Fibroblast of skin of left biceps (primary cell): ENCODE data around the gene POLA2.
"Not testable (repeated sequence)": the region's sequence is repeated elsewhere in the genome, so short reads cannot be mapped to it uniquely, and the experiment has no call there.

ENCODE experiments used
- DNase-seq, 2 experiments: peaks; one replicate each; pipeline ENCODE4 v3.0.0-alpha.2; 2013; ENCODE audit warnings: low read depth in 2 of 2

Gene POLA2

GRCh38 chr11:65242389-65242788, 19.4 kb upstream of the POLA2 start:
- no peak for DNase-seq

DNA sequence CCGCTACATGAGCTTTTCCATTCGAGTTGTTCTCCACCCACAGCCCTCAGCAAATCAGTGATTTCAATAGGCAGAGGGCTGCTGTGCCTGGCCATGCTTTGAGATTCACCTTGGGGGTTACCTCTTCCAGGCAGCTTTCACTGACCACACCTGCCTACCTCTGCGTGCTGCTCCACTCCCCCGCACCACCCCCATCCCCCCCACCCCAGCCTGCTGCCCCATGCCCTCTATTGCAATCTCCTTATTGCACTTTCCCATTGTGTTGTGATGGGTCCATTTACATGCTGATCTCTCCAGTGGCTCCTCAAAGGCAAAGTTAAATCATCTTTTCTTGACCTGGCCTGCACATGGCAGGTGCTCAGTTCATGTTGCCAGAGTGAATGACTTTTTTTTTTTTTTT, 18.0 kb upstream of the POLA2 start:
- DNase-seq, result no peak

DNA sequence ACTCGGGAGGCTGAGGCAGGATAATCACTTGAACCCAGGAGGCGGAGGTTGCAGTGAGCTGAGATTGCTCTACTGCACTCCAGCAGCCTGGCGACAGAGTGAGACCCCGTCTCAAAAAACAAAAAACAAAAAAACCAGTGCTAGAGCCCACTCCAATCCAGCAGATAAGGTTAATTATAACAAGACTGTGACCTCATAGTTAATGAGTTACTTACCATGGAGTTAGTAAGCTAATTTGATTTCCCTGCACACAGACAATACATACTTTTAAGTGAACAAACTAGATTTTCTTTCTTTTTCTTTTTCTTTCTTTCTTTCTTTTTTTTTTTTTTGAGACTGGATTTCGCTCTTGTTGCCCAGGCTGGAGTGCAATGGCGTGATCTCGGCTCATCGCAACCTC, 16.7 kb upstream of the POLA2 start:
- DNase-seq, result not testable (repeated sequence)

DNA sequence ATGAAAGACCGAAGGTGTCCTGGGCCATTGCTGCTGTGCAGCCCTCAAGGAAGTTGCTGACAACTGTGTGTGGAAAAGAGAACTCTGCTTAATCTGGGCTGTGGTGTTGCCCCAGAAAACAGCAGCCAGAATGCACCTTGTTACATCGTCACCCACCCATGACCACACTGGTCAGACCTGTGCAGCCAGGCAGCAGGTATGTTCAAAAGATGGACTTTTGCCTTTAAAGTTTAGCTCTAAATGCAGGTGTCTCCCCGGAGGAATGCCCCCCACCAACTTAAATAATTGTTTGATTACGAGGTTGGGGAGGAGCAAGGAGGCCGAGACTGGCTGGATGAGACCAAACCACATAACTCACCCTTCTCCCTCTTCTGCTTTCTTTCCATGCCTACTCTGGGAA, 15.3 kb upstream of the POLA2 start:
- DNase-seq, result no peak

DNA sequence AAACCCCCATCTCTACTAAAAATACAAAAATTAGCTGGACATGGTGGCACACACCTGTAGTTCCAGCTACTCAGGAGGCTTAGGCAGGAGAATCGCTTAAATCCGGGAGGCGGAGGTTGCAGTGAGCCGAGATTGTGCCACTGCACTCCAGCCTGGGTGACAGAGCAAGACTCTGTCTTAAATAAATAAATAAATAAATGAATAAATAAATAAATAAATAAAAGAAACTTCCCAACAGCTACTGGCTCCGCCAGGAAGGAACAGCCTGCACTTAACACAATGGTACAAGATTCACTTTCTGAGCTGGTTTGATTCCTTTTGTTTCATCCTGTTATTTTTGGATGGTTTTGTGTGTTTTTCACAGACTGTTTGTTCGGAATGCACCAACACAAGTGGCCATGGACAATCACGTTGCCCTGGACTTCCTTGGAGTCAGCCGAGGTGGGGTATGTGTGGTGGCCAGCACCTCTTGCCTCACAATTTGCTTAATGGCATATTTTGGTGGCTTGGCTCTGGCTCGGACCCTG, 13.5 kb upstream of the POLA2 start:
- not testable (repeated sequence) for DNase-seq

DNA sequence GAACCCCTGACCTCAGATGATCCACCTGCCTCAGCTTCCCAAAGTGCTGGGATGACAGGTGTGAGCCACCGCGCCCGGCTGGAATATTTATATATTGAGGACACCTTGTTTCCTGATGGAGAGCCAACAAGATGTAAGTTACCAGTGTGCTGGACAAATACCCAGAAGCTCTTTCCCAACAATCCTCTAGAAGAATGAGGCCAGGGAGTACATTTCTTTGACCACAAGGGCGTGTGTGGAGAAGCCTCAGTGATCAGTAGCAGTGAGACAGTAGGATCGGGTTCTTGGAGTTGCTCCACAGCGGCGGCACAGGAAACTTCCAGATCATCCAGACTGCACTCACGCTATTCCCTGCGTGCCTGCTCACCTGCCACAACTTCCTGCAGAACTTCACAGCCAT, 10.3 kb upstream of the POLA2 start:
- DNase-seq, result no peak

DNA sequence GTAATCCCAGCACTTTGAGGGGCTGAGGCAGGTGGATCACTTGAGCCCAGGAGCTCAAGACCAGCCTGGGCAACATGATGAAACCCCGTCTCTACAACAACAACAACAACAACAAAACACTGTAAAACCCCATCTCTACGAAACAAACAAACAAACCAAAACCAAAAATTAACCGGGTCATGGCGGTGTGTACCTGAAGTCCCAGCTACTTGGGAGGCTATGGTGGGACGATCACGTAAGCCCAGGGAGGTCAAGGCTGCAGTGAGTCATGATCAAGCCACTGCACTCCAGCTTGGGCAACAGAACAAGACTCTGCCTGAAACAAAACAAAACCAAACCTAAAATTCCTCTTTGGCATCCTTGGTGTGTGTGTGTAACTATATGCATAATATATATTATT, 7.0 kb upstream of the POLA2 start:
- no peak for DNase-seq

DNA sequence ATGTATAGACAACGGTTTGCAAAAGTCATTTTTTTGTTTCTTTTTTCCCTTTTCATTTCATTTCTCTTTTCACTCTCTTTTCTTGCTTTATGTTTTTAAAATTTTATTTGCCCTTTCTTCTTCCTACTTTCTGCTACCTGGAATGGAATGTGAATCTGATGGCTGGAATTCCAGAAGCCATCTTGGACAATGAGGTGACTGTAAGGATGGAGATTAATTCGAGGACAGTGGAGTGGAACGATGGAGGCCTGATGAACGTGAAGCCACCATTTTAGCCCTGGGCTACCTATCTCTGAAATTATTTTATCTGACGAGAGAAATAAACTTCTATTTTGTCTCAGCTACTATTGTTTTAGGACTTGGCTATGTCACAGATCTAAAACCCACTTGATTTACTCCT, 2.8 kb upstream of the POLA2 start:
- DNase-seq, result no peak

- no peak for DNase-seq
These were observed 1.5 kb upstream of the POLA2 start for GRCh38 chr11:65260302-65260701.

GRCh38 chr11:65260756-65261590, 789 bp upstream of the POLA2 start:
- DNase-seq, result no peak

DNA sequence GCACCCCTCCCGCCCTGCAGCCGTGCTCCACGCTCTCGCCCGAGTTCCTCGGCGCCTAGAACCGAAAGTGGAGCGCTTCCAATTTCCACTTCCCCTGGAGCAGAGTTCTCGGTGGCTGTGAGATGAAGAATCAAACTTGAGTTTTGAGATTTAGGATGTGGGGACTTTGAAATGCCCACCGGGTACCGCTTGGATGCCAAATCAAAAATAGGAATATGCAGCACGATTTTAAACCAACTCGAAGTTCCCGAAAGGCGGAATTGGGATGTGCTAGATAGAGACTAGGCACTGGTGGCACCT, 569 bp downstream of the POLA2 start:
- no peak for DNase-seq

DNA sequence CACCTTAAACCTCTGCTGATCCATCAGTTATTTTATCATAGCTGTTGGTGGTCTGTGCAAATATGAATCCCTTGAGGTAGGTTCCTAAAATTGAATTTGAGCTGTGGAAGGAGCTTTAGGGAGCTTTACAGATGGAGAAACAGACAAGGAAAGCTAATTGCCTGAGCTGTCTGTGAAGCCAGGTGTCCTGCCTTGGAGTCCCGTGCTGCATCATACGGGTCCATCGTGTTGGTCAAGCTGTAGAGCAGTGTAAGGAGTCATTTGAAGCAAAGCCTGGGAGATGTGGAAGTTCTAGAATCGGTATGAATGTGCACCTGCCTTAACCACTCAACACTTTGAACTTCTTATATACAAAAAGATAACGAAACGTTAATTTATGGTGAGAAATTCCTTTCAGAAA, 1.0 kb downstream of the POLA2 start:
- DNase-seq, result no peak

GRCh38 chr11:65264747-65265146, 3.0 kb downstream of the POLA2 start:
- DNase-seq, result not testable (repeated sequence)

- DNase-seq, result no peak
These were observed 4.4 kb downstream of the POLA2 start for GRCh38 chr11:65266210-65266609.

DNA sequence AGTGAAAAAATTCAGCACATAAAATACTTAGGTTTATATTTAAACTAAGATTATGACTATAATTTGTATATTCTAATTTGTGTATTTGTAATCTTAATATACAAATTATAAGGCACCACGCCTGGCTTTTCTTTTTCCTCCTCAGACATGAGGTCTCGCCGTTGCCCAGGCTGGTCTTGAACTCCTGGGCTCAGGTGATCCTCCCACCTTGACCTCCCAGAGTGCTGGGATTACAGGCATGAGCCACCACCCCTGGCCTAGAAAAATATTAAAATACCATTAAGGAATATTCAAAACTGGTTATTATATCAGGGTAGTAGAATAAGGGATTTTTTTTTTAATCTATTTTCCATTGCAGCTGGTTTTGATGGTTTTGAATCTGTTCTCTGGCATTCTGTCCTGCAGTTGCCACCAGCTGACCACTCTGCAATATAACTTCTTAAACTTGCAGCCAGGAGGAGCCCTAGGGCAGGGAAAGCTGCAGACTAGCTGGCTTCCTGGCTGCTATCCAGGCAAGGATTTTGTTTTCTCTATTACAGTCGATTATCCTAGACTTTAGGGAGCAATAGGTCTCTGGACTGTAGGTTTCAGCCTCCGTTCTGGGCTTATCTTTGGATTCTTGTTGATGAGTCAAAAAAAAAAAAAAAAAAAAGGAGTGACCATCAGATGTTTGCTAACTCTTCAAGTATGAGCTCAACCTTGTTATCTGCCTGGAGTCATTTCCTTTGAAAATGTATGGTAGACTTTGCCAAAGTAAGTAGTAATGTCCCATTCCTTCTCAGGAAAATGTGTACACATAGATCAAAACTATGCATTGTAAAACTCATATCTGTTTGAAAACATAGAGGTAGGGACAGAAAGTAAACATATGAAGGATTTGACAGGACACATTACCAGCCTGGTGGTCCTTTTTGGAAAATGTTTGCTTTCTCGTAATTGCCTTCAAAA, 13.2 kb downstream of the POLA2 start:
- DNase-seq, result peak; percentile 62 to 72

DNA sequence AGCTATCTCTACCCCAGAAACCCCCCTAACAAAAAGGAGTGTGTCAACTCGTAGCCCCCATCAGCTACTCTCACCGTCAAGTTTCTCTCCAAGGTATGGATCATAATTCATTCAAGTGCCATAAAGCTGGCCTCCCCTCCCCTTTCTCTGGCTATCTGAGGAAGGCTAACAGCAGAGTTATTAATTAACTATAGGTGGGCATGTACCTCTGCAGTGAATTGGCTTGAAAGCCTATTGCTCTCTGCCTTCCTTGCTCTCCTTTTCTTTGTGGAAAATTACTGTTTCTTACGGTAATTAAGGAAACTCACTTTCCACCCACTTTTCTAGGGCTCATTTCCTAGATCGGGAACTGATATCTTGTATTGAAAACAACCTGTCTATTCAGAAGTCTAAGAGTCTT, 14.1 kb downstream of the POLA2 start:
- no peak for DNase-seq

- DNase-seq, result no peak
These were observed 16.0 kb downstream of the POLA2 start for GRCh38 chr11:65277631-65278277.

- no peak for DNase-seq
These were observed 16.6 kb downstream of the POLA2 start for GRCh38 chr11:65278356-65278755.

GRCh38 chr11:65279279-65279678, 17.5 kb downstream of the POLA2 start:
- DNase-seq, result no peak

- DNase-seq, result peak; percentile 71 to 74
These were observed 18.1 kb downstream of the POLA2 start for GRCh38 chr11:65279741-65280440.

GRCh38 chr11:65280646-65281045, 18.9 kb downstream of the POLA2 start:
- DNase-seq, result no peak

GRCh38 chr11:65286686-65287085, 24.9 kb downstream of the POLA2 start:
- DNase-seq, result no peak
